EL (cell line): ENCODE results near the gene ABHD12.

Experiments
- DNase-seq: peaks from one replicate; pipeline ENCODE4 v3.0.0-alpha.2; 2016

ABHD12 gene

GRCh38 chr20:25287631-25288290 is 102.9 kb downstream of the ABHD12 start:
- DNase-seq: no peak

- no peak for DNase-seq
Observed at GRCh38 chr20:25286917-25287316, 103.7 kb downstream of the ABHD12 start.

DNA sequence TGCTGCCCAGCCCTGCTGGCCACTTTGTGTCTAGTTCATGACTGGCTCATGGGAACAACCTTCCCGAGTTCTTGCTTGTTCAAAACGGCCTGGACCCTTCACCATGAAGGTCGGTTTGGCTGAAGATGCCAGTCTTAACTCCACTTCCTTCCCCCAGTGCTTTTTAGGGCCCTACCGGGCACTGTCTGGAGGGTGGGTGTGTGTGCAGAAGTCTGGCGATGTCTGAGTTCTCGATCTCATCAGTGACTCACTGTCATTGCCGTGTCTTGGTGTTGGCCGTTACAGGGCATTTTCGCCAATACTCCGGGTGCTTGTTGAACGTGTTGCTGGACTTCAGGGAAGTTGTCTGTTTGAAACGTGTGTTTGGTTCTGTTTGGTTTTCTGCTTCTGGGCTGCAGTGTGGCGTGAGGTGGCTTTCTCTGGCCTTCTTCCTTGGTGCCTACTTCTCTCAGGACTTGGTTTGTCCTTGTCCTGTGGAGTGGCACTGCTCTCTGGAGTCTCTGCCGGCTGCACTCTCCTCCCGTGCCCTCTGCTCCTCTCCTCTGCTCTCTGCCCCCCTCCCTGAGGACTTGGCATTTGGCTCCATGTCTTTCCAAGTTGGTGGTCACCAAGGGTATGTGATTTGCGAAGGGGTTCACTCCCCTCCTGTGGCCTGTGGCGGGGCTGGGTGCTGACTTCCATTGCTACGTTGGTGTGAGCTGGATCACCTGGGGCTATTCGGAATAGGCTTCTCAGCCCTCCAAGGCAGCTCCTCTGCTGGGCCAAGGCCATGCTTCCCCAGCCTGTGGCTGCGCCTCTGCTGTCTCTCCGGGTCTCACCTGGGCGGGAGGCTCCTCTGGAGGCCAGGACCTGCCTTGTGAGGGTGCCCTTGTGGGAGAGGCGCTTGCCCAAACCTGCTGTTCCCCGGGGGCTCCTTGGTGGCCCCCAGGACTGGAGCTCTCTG is 104.5 kb downstream of the ABHD12 start:
- DNase-seq: no peak

DNA sequence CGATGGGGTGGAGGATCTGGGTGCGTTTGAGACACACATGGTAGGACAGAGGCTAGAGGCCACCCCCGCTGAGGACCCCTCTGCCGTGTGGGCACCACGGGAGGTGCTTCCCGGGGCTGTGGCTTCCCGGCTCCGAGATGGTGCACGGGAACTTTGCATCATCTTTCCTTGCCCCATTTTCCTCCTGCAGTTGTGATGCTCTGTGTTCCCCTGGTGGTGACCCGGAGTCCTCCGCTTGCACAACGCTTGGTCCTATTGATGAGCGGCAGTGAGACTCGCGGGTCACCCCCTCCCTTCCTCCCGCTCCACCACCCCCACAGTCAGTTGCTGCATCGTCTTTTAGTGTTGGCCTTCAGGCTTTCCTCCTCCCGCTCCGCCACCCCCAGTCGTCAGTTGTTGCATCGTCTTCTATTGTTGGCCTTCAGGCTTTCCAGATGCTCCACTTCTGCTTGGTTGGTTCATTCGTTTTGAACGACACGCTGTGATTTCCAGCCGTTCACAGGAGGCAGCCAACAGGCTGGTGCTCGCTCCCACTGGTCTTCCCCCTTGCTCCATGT is 105.5 kb downstream of the ABHD12 start:
- no peak for DNase-seq

- no peak for DNase-seq
Observed at GRCh38 chr20:25284131-25284601, 106.5 kb downstream of the ABHD12 start.

GRCh38 chr20:25283221-25283951 is 107.2 kb downstream of the ABHD12 start:
- no peak for DNase-seq

GRCh38 chr20:25282796-25283195 is 107.8 kb downstream of the ABHD12 start:
- no peak for DNase-seq

DNA sequence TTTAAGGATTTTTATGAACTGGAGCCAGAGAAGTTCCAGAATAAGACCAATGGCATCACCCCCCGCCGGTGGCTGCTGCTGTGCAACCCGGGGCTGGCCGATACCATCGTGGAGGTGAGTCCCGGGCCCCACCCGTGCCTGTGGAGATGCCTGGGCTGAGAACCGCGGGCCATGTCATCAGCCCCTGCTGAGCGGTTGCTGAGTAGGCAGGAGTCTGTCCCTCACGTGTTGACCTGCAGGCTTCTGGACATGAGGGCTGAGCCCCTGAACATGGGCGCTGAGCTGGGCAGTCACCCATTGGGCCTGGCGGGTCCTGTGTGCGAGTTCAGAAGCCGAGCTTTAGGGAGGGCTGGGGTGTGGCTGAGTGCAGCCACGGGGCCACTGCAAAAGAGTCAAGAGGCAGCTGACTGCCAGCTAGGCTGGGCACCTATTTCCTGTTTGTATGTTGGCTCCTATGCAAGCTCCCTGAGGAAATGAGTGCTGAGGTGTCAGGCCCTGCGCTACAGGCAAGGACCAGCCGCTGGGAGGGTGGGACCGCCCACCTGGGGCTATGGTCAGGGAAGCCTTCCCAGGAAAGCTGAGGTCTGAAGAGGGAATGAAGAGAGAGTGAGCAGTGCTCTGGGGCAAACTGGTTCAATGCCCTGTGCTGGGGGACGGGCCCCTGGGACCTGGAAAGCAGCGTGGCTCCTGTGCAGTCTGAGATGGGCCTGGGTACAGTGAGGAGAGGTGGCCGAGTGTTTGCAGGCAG is 108.4 kb downstream of the ABHD12 start:
- no peak for DNase-seq

GRCh38 chr20:25281541-25281991 is 109.1 kb downstream of the ABHD12 start:
- DNase-seq: no peak

DNA sequence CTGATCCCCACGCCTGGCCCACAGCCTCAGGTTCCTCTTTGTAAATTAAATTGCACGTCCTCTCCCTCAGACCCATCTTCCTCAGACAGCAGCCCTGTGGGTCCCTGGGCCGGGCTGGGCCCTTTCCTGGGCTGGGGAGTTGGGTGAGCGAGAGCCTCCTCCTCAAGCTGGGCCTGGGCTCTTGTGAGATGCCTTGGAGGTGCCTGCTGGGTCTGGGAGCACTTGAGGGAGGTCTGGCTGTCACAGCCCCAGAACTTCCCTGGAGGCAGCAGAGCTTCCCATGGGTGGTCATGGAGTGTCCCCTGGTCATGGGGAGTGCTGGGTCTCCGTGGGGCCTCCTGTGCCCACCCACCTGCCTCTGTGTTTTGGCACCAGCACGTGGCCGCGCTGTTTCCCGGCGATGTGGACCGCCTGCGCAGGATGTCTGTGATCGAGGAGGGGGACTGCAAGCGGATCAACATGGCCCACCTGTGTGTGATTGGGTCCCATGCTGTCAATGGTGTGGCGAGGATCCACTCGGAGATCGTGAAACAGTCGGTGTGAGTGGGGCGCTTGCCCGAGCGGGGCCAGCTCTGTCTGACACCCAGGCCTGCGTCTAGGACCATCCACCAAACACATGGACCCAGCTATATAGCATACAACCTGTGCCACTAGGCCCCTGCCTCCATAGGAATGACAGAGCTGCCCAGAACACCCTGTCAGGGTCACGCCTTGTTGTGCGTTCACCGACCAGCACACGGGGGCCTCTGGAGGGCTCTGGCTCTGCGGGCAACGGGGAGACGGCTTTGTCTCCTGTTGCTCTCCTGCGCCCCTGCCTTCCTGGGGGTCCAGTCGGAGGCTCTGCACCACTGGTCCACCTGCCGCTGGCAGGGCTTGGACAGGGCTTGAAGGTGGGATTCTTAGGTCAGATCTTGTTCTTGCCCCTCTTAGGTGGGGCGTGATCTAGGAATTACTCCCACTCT is 109.8 kb downstream of the ABHD12 start:
- no peak for DNase-seq

DNA sequence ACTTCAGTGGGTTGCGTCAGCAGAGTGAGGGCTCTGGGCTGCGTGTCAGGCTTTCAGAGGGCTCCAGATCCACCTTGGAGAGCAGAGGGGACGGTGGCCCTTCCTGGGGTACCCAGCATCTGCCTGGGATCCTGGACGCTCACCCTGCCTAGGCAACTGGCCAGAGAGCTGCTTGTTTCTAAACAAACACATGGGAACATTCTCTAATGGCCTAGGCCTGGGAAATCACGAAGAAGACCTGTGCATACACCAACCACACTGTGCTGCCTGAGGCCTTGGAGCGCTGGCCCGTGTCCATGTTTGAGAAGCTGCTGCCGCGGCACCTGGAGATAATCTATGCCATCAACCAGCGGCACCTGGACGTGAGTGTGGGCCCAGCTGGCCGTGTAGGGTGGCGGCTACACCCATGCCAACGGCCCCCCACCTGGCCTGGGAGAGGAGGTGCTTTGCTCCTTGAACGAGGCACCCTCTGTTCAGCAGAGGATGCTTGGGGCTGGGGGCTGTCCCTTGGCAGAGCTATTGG is 110.5 kb downstream of the ABHD12 start:
- no peak for DNase-seq

DNA sequence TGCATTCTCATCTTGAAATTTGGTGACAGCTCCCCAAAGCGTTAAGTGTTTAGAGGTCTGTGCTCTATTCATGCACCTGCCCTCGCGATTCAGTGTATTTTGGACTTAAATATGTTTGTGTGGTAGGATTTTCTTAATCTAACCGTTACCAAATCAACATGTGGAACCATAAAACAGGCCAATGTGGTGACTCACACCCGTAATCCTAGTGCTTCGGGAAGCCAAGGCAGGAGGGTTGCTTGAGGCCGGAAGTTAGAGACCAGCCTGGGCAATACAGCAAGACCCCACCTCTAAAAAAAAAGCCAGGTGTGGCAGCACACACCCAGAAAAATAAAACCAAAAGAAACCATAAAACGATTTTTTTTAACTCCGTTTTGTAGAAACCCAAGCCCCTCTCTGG is 111.2 kb downstream of the ABHD12 start:
- no peak for DNase-seq

GRCh38 chr20:25278636-25279361 is 111.8 kb downstream of the ABHD12 start:
- DNase-seq: no peak

GRCh38 chr20:25277941-25278521 is 112.6 kb downstream of the ABHD12 start:
- no peak for DNase-seq

GRCh38 chr20:25277051-25277801 is 113.4 kb downstream of the ABHD12 start:
- DNase-seq: no peak

GRCh38 chr20:25276533-25277050 is 114.0 kb downstream of the ABHD12 start:
- no peak for DNase-seq

DNA sequence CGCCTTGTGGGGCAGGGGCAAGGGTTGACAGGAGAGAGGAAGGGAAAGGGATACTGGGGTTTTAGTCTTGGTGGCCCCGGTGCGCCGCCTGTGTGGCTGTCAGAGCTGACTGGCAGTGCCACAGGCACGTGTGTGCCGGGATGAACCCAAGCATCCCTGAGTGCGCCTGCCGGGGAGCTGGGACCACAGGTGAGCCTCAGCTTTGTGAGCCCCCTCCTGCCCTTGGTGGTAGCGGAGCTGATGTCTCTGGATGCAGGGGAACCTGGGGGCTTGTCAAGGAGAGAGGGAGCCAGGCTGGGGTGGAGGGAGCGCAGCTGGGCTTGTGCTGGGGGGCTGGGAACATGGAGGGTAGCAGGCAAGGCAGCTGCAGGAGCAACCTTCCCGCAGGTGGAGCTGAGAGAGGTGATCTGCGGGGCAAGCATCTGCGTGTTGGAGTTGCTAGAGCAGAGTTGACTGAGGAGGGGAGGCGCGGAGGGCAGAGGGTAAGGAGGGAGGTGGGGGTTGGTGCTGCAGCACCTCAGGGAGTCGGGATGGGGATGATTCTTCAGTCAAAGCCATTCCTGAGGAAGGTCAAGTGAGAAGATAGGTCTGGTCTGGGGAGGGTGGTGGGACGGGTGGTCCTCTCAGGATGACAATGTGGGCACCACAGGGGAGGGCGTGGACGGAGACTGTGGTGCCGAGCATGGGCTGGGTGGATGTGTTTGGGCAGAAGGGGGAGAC is 114.7 kb downstream of the ABHD12 start:
- no peak for DNase-seq
